Endodermal cell (in vitro differentiated cells): ENCODE data around the gene SLC7A14. TPM values are rescaled to one million over a fixed set of nuclear protein-coding genes. Genes with fewer than 3 reads are reported as not detected.

ENCODE experiments used
- DNase-seq: peaks from one replicate; pipeline ENCODE4 v3.0.0-alpha.2; 2017
- H3K27ac ChIP-seq: 2 replicates; pipeline ENCODE4 v1.5.1; 2013; ENCODE audit warnings: mild to moderate bottlenecking, low read depth, low read length, moderate library complexity
- H3K27me3 ChIP-seq: 2 replicates; pipeline ENCODE4 v1.6.1; 2013; ENCODE audit warnings: mild to moderate bottlenecking, low read length, moderate library complexity; ENCODE audit not compliant: insufficient read depth, control insufficient read depth, poor library complexity, severe bottlenecking
- H3K36me3 ChIP-seq: 2 replicates; pipeline ENCODE4 v1.7.0; 2013; ENCODE audit warnings: mild to moderate bottlenecking, low read length, moderate library complexity; ENCODE audit not compliant: control insufficient read depth, insufficient read depth
- H3K4me1 ChIP-seq: one replicate; pipeline ENCODE4 v1.7.0; 2013; ENCODE audit warnings: low read length; ENCODE audit not compliant: control insufficient read depth, insufficient read depth
- H3K4me3 ChIP-seq: 2 replicates; pipeline ENCODE4 v1.5.1; 2013; ENCODE audit warnings: mild to moderate bottlenecking, low read length, moderate library complexity
- H3K9ac ChIP-seq: 2 replicates; pipeline ENCODE4 v1.6.1; 2013; ENCODE audit warnings: mild to moderate bottlenecking, low read length, moderate library complexity; ENCODE audit not compliant: poor library complexity, severe bottlenecking; ENCODE audit errors: extremely low read depth
- H3K9me3 ChIP-seq: 2 replicates; pipeline ENCODE4 v1.6.1; 2013; ENCODE audit warnings: mild to moderate bottlenecking, low read length, moderate library complexity; ENCODE audit not compliant: control insufficient read depth
- H3K27ac Mint-ChIP-seq: 2 replicates; pipeline ENCODE4 v1.8.0; 2020; ENCODE audit warnings: mixed read lengths
- H3K27me3 Mint-ChIP-seq: 2 replicates; pipeline ENCODE4 v1.8.0; 2021; ENCODE audit warnings: mild to moderate bottlenecking, mixed read lengths; ENCODE audit not compliant: insufficient read depth
- H3K36me3 Mint-ChIP-seq: 2 replicates; pipeline ENCODE4 v1.8.0; 2020; ENCODE audit warnings: low read depth, mixed read lengths
- H3K4me1 Mint-ChIP-seq: 2 replicates; pipeline ENCODE4 v1.8.0; 2020; ENCODE audit warnings: mixed read lengths
- H3K4me3 Mint-ChIP-seq: 2 replicates; pipeline ENCODE4 v1.8.0; 2020; ENCODE audit warnings: mild to moderate bottlenecking, moderate library complexity, mixed read lengths
- H3K9me3 Mint-ChIP-seq: 2 replicates; pipeline ENCODE4 v1.8.0; 2020; ENCODE audit warnings: mild to moderate bottlenecking, mixed read lengths
- CTCF ChIP-seq: fragments of 200-600 bp; sonication (generic); conservative IDR thresholded peaks from 2 replicates; pipeline ENCODE4 v1.5.0; 2021; ENCODE audit warnings: antibody characterized with exemption, mild to moderate bottlenecking
- WGBS, 2 experiments: methylation state at CpG; one replicate each; pipeline versions ENCODE4 v1.1.5 to v1.1.7; 2013; ENCODE audit warnings: missing lambda C conversion rate in 2 of 2, mixed read lengths in 1 of 2; ENCODE audit not compliant: insufficient coverage in 1 of 2, insufficient read length in 1 of 2; 5-methylcytosine and 5-hydroxymethylcytosine counted together
- total RNA-seq, 2 donors: library from RNA; stranded (reverse); fragmentation: NEBNext Ultra II Directional in 1 of 2; extraction: Animal tissue kit (Norgen Biotek cat#: 25700) in 1 of 2; gene quantifications; 2 replicates in 1 of 2; 3 replicates in 1 of 2; pipeline ENCODE4 v1.2.1, GENCODE V29; 2021

Gene SLC7A14
- total RNA-seq, 2 donors from 2014 or later, result 0.29 to 0.42 TPM

GRCh38 chr3:170539897-170540296 is 46.0 kb downstream of the SLC7A14 start:
- H3K27me3 Mint-ChIP-seq, result peaks cover 28% of the 10 kb centered on the region
- Histone ChIP-seq H3K9me3 (no peaks in the 10 kb centered on the region), H3K4me3 (no peak overlapping the region), H3K9ac (no peak overlapping the region), H3K27ac (no peak overlapping the region), H3K27me3 (peaks cover 60% of the 10 kb centered on the region), H3K36me3 (no peaks in the 10 kb centered on the region), H3K4me1 (no peaks in the 10 kb centered on the region)
- no peak overlapping the region for H3K4me3 Mint-ChIP-seq
- no peak for DNase-seq
- no peak overlapping the region for H3K27ac Mint-ChIP-seq
- no peaks in the 10 kb centered on the region for H3K9me3 Mint-ChIP-seq
- no peaks in the 10 kb centered on the region for H3K36me3 Mint-ChIP-seq
- TF ChIP-seq CTCF, result no peak
- no peaks in the 10 kb centered on the region for H3K4me1 Mint-ChIP-seq
- 90 to 97% methylated on average over 2 to 3 of the region's 3 CpGs for WGBS, 2 experiments

DNA sequence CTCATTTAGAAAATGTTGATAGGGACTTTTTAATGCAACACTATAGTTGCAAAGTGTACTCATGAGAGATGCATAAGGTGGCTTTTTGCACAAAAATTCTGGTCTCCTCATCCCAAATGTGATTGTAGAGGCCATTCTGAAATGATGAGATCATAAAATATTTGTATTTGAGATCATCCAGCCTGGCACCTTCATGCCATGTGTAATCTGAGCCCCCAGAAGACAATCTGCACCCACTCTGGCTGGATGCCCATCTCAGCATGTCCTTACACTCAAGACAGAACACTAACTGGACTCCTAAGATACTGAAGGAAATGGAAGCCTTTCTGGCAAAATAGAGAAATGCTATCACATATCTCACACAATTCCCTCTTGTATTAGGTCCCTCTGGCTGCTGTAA is 49.2 kb downstream of the SLC7A14 start:
- DNase-seq, result no peak
- Histone ChIP-seq H3K36me3 (no peaks in the 10 kb centered on the region), H3K9ac (no peak overlapping the region), H3K27me3 (peaks cover 69% of the 10 kb centered on the region), H3K4me1 (peaks cover 9% of the 10 kb centered on the region), H3K27ac (no peak overlapping the region), H3K4me3 (no peak overlapping the region), H3K9me3 (no peaks in the 10 kb centered on the region)
- H3K27me3 Mint-ChIP-seq, result peaks cover 30% of the 10 kb centered on the region
- no peaks in the 10 kb centered on the region for H3K9me3 Mint-ChIP-seq
- no peak overlapping the region for H3K27ac Mint-ChIP-seq
- no peak overlapping the region for H3K4me3 Mint-ChIP-seq
- no peak for TF ChIP-seq CTCF
- H3K36me3 Mint-ChIP-seq, result no peaks in the 10 kb centered on the region
- peaks cover 17% of the 10 kb centered on the region for H3K4me1 Mint-ChIP-seq

GRCh38 chr3:170534227-170534626 is 51.6 kb downstream of the SLC7A14 start:
- no peak for DNase-seq
- Histone ChIP-seq H3K27me3 (peaks cover 89% of the 10 kb centered on the region), H3K4me3 (no peak overlapping the region), H3K27ac (no peak overlapping the region), H3K4me1 (peaks cover 9% of the 10 kb centered on the region), H3K36me3 (no peaks in the 10 kb centered on the region), H3K9ac (no peak overlapping the region), H3K9me3 (no peaks in the 10 kb centered on the region)
- H3K27ac Mint-ChIP-seq, result no peak overlapping the region
- no peak overlapping the region for H3K4me3 Mint-ChIP-seq
- H3K36me3 Mint-ChIP-seq, result no peaks in the 10 kb centered on the region
- WGBS, 2 experiments, result 86 to 92% methylated on average over 2 to 3 of the region's 3 CpGs
- H3K27me3 Mint-ChIP-seq, result peaks cover 34% of the 10 kb centered on the region
- peaks cover 19% of the 10 kb centered on the region for H3K4me1 Mint-ChIP-seq
- H3K9me3 Mint-ChIP-seq, result no peaks in the 10 kb centered on the region
- no peak for TF ChIP-seq CTCF
